SU-DHL-6 (cell line): ENCODE data around the gene TGIF1.

Source experiments
- H2AFZ ChIP-seq: fragments of 200-600 bp; sonication (generic); 2 replicates; pipeline ENCODE4 v1.6.1; 2014; ENCODE audit warnings: low read depth, mild to moderate bottlenecking, moderate library complexity, mixed read lengths, antibody characterized with exemption, low read length; ENCODE audit not compliant: severe bottlenecking
- H3F3A ChIP-seq: fragments of 200-600 bp; shearing (Covaris generic); 2 replicates; pipeline ENCODE4 v1.6.0; 2016; ENCODE audit warnings: antibody characterized with exemption, mild to moderate bottlenecking; ENCODE audit not compliant: insufficient read depth
- H3K27ac ChIP-seq: fragments of 200-600 bp; sonication (generic); 2 replicates; pipeline ENCODE4 v1.5.1; 2016; ENCODE audit warnings: low read depth, mild to moderate bottlenecking, low read length, moderate library complexity, mixed read lengths
- H3K27me3 ChIP-seq: fragments of 200-600 bp; sonication (generic), shearing (Covaris generic); 2 replicates; pipeline ENCODE4 v1.6.0; 2014; ENCODE audit warnings: mild to moderate bottlenecking, low read length
- H3K36me3 ChIP-seq: fragments of 200-600 bp; sonication (generic); 2 replicates; pipeline ENCODE4 v1.6.1; 2014; ENCODE audit warnings: mild to moderate bottlenecking, low read length, mixed read lengths
- H3K4me2 ChIP-seq: fragments of 300-600, 200-600 bp; shearing (Covaris generic), sonication (generic); 2 replicates; pipeline ENCODE4 v1.6.0; 2014; ENCODE audit warnings: low read length, low read depth, mild to moderate bottlenecking; ENCODE audit not compliant: poor library complexity, severe bottlenecking
- H3K4me3 ChIP-seq: fragments of 200-600 bp; sonication (generic); 2 replicates; pipeline ENCODE4 v1.5.1; 2014; ENCODE audit warnings: antibody characterized with exemption, low read length, mild to moderate bottlenecking, mixed read lengths; ENCODE audit not compliant: insufficient read depth, poor library complexity, severe bottlenecking
- H3K79me2 ChIP-seq: fragments of 200-600 bp; sonication (generic); 2 replicates; pipeline ENCODE4 v1.6.1; 2014; ENCODE audit warnings: mild to moderate bottlenecking, low read length, moderate library complexity; ENCODE audit not compliant: insufficient read depth
- H3K9ac ChIP-seq: fragments of 200-600 bp; sonication (generic); 2 replicates; pipeline ENCODE4 v1.7.0; 2014; ENCODE audit warnings: mild to moderate bottlenecking, low read length
- H3K9me2 ChIP-seq: fragments of 200-600 bp; sonication (generic); replicated peaks from 2 replicates; pipeline ENCODE4 v1.6.1; 2014; ENCODE audit warnings: low read length; ENCODE audit not compliant: insufficient read depth
- H3K9me3 ChIP-seq: fragments of 200-600 bp; sonication (generic); 2 replicates; pipeline ENCODE4 v1.6.1; 2014; ENCODE audit warnings: low read length, mixed read lengths; ENCODE audit not compliant: insufficient read depth
- H4K20me1 ChIP-seq: fragments of 200-600 bp; sonication (generic); 2 replicates; pipeline ENCODE4 v1.6.1; 2014; ENCODE audit warnings: low read depth, mild to moderate bottlenecking, antibody characterized with exemption, low read length, moderate library complexity, mixed read lengths
- EZH2phosphoT487 ChIP-seq: fragments of 200-600 bp; sonication (generic), shearing (Covaris generic); conservative IDR thresholded peaks from 2 replicates; pipeline ENCODE4 v1.6.1; 2018; ENCODE audit warnings: mild to moderate bottlenecking, antibody characterized with exemption, low read length, moderate library complexity, mixed read lengths
- TF ChIP-seq, protein P1 (sequence below): fragments of 200-600 bp; sonication (generic); IDR thresholded peaks from one replicate; pipeline ENCODE4 v1.5.1; 2017; ENCODE audit warnings: antibody characterized with exemption, mild to moderate bottlenecking, low read length, moderate library complexity; ENCODE audit not compliant: insufficient read depth, poor library complexity, severe bottlenecking

TGIF1 gene

DNA sequence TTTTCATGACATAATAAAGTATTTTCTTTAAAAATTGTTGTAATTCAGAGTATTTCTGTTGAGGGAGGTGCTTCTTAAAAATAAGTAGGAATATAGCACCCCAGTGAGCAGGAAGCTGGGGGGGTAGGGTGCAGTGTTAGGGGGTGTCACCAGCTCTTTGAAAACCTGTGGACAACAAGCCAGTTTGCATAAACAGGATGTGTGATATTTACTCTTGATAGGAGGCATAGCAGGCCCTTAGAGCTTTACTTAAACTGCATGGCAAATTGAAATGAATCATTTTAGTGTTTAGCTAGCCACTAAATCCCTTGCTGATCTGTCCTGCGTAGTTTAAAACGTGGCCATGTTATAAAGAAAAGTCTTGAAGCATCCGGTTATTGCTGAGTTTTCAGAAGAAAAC, 8.4 kb downstream of the TGIF1 start:
- Histone ChIP-seq H3K4me2 (no peak overlapping the region), H3K27me3 (no peaks in the 10 kb centered on the region), H4K20me1 (no peaks in the 10 kb centered on the region), H3K9ac (no peak overlapping the region), H3K9me3 (no peaks in the 10 kb centered on the region), H3F3A (no peaks in the 10 kb centered on the region), H3K36me3 (no peaks in the 10 kb centered on the region), H3K4me3 (no peak overlapping the region), H2AFZ (no peak overlapping the region), H3K9me2 (no peaks in the 10 kb centered on the region), H3K27ac (no peak overlapping the region), H3K79me2 (no peaks in the 10 kb centered on the region)
- TF ChIP-seq, protein P1, sequence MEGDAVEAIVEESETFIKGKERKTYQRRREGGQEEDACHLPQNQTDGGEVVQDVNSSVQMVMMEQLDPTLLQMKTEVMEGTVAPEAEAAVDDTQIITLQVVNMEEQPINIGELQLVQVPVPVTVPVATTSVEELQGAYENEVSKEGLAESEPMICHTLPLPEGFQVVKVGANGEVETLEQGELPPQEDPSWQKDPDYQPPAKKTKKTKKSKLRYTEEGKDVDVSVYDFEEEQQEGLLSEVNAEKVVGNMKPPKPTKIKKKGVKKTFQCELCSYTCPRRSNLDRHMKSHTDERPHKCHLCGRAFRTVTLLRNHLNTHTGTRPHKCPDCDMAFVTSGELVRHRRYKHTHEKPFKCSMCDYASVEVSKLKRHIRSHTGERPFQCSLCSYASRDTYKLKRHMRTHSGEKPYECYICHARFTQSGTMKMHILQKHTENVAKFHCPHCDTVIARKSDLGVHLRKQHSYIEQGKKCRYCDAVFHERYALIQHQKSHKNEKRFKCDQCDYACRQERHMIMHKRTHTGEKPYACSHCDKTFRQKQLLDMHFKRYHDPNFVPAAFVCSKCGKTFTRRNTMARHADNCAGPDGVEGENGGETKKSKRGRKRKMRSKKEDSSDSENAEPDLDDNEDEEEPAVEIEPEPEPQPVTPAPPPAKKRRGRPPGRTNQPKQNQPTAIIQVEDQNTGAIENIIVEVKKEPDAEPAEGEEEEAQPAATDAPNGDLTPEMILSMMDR: no peak
- no peak for TF ChIP-seq EZH2phosphoT487

DNA sequence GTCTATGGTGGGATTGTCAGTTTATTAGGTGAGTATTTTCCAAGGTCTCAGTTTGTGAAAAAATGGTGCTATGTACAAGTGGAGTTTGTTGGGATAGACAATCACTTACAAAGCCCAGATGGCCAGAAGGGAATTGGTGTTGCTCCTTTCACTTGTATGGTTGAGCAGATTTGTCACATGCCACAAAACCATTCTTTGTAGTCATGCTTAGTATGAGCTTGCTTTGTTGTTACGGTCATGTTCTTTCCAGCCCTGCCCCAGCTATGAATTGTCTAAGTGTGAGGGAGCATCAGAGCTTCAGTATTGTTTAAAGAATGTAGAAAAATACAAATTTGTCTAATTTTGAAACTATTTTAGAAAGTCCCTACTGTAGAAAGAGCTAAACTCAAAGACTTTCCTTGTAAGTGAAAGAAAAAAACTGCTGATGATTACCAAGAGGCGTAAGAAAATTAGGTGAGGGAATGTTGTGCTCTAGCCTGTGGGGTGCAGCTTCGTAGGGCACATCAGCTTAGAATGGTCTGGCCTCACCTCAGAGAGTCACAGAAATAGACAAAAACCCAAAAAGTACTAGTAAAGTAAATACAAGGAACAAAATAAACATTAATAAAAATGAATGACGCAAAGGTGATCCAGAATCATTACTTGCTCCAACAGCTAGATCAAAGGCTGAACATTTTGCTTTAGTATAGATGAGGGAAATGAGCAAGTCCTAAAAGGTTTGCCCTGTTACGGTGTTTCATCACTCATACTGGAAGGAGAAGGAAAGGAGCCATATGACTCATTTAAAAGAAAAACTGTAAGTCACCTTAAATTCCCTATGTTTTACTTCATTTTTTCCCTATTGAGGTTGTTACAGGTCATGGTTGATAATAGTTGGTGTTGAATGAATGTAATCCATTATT, 9.2 kb downstream of the TGIF1 start:
- Histone ChIP-seq H3K27me3 (no peaks in the 10 kb centered on the region), H3K9ac (no peak overlapping the region), H3K4me2 (no peak overlapping the region), H3K27ac (no peak overlapping the region), H3K79me2 (no peaks in the 10 kb centered on the region), H4K20me1 (no peaks in the 10 kb centered on the region), H2AFZ (no peak overlapping the region), H3K36me3 (no peaks in the 10 kb centered on the region), H3K9me2 (no peaks in the 10 kb centered on the region), H3F3A (no peaks in the 10 kb centered on the region), H3K9me3 (no peaks in the 10 kb centered on the region), H3K4me3 (no peak overlapping the region)
- TF ChIP-seq, protein P1: no peak
- TF ChIP-seq EZH2phosphoT487: no peak

DNA sequence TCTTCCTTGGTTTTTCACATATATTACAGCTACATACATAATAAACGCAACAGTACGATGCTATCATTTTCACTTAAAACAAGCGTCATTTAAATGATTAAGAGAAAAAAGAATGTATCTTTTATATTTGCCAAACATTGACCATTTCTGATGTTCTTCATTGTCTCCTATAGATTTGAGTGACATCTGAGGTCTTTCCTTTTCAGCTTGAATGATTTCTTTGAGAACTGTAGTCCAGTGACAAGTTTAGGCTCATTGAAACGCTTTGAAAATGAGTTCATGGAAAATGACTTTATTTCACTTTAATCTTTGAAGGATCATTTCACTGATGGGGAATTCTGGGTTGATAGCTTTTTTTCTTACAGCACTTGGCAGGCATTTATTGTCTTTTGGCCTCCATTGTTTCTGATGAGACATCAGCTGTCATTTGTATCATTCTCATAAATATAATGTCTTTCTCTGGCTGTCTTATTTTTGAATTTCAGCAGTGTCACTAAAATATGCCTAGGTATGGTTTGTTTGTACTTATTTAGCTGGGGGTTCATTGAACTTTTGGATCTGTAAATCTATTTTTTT, 10.9 kb downstream of the TGIF1 start:
- Histone ChIP-seq H3K9me2 (no peaks in the 10 kb centered on the region), H3F3A (no peaks in the 10 kb centered on the region), H4K20me1 (no peaks in the 10 kb centered on the region), H3K9me3 (no peaks in the 10 kb centered on the region), H3K27ac (no peak overlapping the region), H3K4me3 (no peak overlapping the region), H3K4me2 (no peak overlapping the region), H2AFZ (no peak overlapping the region), H3K27me3 (no peaks in the 10 kb centered on the region), H3K79me2 (no peaks in the 10 kb centered on the region), H3K9ac (no peak overlapping the region), H3K36me3 (no peaks in the 10 kb centered on the region)
- TF ChIP-seq, protein P1: no peak
- no peak for TF ChIP-seq EZH2phosphoT487
